Uterus (tissue), 2 donors: Measurements from ENCODE around the gene APLNR.

ENCODE experiments used
- CTCF ChIP-seq, 4 experiments: fragments of 200-600 bp in 2 of 4; fragments of 450-650 bp in 2 of 4; sonication (generic) in 2 of 4; IDR thresholded peaks; one replicate each; pipeline ENCODE4 v1.5.1; 2016 to 2019; ENCODE audit warnings: antibody characterized with exemption in 4 of 4, mild to moderate bottlenecking in 2 of 4, moderate library complexity in 1 of 4
- POLR2A ChIP-seq, 2 donors: fragments of 450-650 bp; IDR thresholded peaks; one replicate each; pipeline ENCODE4 v1.6.1; 2016; ENCODE audit warnings: antibody characterized with exemption in 2 of 2, mild to moderate bottlenecking in 1 of 2, moderate library complexity in 1 of 2

GRCh38 chr11:57244911-57245310, 7.9 kb upstream of the APLNR start:
- TF ChIP-seq POLR2A (IDR thresholded peaks at IDR 0.05) = no peak
- no peak for TF ChIP-seq CTCF (IDR thresholded peaks at IDR 0.05)
